HG03066 (cell line): ENCODE measurements around the gene MTMR6.

Experiments used
- ATAC-seq: cut with Tn5 transposase; IDR thresholded peaks from one replicate; pipeline ENCODE4 v1.9.1; 2021; ENCODE audit warnings: low read depth; ENCODE audit not compliant: unreplicated experiment

The MTMR6 gene

GRCh38 chr13:25281193-25281934 lies 5.9 kb downstream of the MTMR6 start:
- ATAC-seq, result peak; percentile 59

GRCh38 chr13:25280396-25280795 lies 6.9 kb downstream of the MTMR6 start:
- ATAC-seq, result no peak

GRCh38 chr13:25276748-25277147 lies 10.5 kb downstream of the MTMR6 start:
- ATAC-seq, result no peak

GRCh38 chr13:25268561-25268960 lies 18.7 kb downstream of the MTMR6 start:
- ATAC-seq, result no peak

- ATAC-seq, result no peak
Observed at GRCh38 chr13:25267715-25268114, 19.6 kb downstream of the MTMR6 start.

- no peak for ATAC-seq
Observed at GRCh38 chr13:25266706-25267105, 20.6 kb downstream of the MTMR6 start.

GRCh38 chr13:25262261-25262660 lies 25.0 kb downstream of the MTMR6 start:
- no peak for ATAC-seq

- ATAC-seq, result no peak
Observed at GRCh38 chr13:25253702-25254101, 33.6 kb downstream of the MTMR6 start.

- ATAC-seq, result no peak
Observed at GRCh38 chr13:25252752-25253151, 34.5 kb downstream of the MTMR6 start.

GRCh38 chr13:25252225-25252624 lies 35.1 kb downstream of the MTMR6 start:
- no peak for ATAC-seq

GRCh38 chr13:25249001-25249543 lies 38.2 kb downstream of the MTMR6 start:
- ATAC-seq, result no peak

GRCh38 chr13:25248071-25248470 lies 39.2 kb downstream of the MTMR6 start:
- no peak for ATAC-seq

- ATAC-seq, result no peak
Observed at GRCh38 chr13:25247360-25247759, 39.9 kb downstream of the MTMR6 start.

- no peak for ATAC-seq
Observed at GRCh38 chr13:25244123-25244522, 43.2 kb downstream of the MTMR6 start.

GRCh38 chr13:25242956-25243355 lies 44.3 kb downstream of the MTMR6 start:
- ATAC-seq, result no peak

GRCh38 chr13:25241007-25241406 lies 46.3 kb downstream of the MTMR6 start:
- no peak for ATAC-seq

GRCh38 chr13:25237083-25237482 lies 50.2 kb downstream of the MTMR6 start:
- ATAC-seq, result no peak

- no peak for ATAC-seq
Observed at GRCh38 chr13:25233861-25234260, 53.4 kb downstream of the MTMR6 start.

- ATAC-seq, result no peak
Observed at GRCh38 chr13:25232937-25233515, 54.3 kb downstream of the MTMR6 start.

- ATAC-seq, result no peak
Observed at GRCh38 chr13:25231517-25231916, 55.8 kb downstream of the MTMR6 start.

- no peak for ATAC-seq
Observed at GRCh38 chr13:25227690-25228089, 59.6 kb downstream of the MTMR6 start.

GRCh38 chr13:25225970-25226369 lies 61.3 kb downstream of the MTMR6 start:
- ATAC-seq, result no peak
